Measurements from ENCODE around the gene MIPOL1.

- TF ChIP-seq, protein P1, sequence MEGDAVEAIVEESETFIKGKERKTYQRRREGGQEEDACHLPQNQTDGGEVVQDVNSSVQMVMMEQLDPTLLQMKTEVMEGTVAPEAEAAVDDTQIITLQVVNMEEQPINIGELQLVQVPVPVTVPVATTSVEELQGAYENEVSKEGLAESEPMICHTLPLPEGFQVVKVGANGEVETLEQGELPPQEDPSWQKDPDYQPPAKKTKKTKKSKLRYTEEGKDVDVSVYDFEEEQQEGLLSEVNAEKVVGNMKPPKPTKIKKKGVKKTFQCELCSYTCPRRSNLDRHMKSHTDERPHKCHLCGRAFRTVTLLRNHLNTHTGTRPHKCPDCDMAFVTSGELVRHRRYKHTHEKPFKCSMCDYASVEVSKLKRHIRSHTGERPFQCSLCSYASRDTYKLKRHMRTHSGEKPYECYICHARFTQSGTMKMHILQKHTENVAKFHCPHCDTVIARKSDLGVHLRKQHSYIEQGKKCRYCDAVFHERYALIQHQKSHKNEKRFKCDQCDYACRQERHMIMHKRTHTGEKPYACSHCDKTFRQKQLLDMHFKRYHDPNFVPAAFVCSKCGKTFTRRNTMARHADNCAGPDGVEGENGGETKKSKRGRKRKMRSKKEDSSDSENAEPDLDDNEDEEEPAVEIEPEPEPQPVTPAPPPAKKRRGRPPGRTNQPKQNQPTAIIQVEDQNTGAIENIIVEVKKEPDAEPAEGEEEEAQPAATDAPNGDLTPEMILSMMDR (IDR thresholded peaks at IDR 0.05; ENCODE audit: extremely low read depth in 1 of 2, insufficient read depth in 1 of 2, low read depth in 1 of 2, low read length in 2 of 2) = no peak
- TF ChIP-seq EZH2 (IDR thresholded peaks at IDR 0.05; ENCODE audit: borderline replicate concordance, low read depth, low read length, severe bottlenecking) (no peak), JUN (IDR thresholded peaks at IDR 0.05; ENCODE audit: borderline replicate concordance, insufficient read depth, insufficient read length, low read depth) (no peak), POLR2AphosphoS5 (IDR thresholded peaks at IDR 0.05; ENCODE audit: insufficient read depth, low read depth, low read length) (no peak)
Observed at GRCh38 chr14:37590428-37591139, 392.8 kb downstream of the MIPOL1 start.
